ENCODE measurements around the gene C1QTNF12.

- TF ChIP-seq MAX (IDR thresholded peaks at IDR 0.05; ENCODE audit: low read depth), result no peak
- TF ChIP-seq ZBTB33 (IDR thresholded peaks at IDR 0.05; ENCODE audit: borderline replicate concordance, low read depth), result no peak
- no peak for TF ChIP-seq RXRA (IDR thresholded peaks at IDR 0.05; ENCODE audit: borderline replicate concordance, low read depth)
- TF ChIP-seq, protein P1, sequence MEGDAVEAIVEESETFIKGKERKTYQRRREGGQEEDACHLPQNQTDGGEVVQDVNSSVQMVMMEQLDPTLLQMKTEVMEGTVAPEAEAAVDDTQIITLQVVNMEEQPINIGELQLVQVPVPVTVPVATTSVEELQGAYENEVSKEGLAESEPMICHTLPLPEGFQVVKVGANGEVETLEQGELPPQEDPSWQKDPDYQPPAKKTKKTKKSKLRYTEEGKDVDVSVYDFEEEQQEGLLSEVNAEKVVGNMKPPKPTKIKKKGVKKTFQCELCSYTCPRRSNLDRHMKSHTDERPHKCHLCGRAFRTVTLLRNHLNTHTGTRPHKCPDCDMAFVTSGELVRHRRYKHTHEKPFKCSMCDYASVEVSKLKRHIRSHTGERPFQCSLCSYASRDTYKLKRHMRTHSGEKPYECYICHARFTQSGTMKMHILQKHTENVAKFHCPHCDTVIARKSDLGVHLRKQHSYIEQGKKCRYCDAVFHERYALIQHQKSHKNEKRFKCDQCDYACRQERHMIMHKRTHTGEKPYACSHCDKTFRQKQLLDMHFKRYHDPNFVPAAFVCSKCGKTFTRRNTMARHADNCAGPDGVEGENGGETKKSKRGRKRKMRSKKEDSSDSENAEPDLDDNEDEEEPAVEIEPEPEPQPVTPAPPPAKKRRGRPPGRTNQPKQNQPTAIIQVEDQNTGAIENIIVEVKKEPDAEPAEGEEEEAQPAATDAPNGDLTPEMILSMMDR (IDR thresholded peaks at IDR 0.05), result no peak
- TF ChIP-seq EP300 (IDR thresholded peaks at IDR 0.05; ENCODE audit: borderline replicate concordance in 1 of 2, low read depth in 1 of 2, low read length in 1 of 2), result no peak
- TF ChIP-seq POLR2AphosphoS5 (IDR thresholded peaks at IDR 0.05; ENCODE audit: low read depth, low read length), result no peak
- TF ChIP-seq NRF1 (IDR thresholded peaks at IDR 0.05; ENCODE audit: low read depth, low read length), result no peak
These were observed 4.8 kb downstream of the C1QTNF12 start for GRCh38 chr1:1241588-1242219.

All from SK-N-SH (cell line).